PFSK-1 (cell line): ENCODE data around the gene DNAAF1.

Source experiments
- FOXP2 ChIP-seq: optimal IDR thresholded peaks from 2 replicates; pipeline ENCODE3; 2011; ENCODE audit warnings: borderline replicate concordance, control low read depth, inconsistent platforms; ENCODE audit not compliant: insufficient read depth; ENCODE audit errors: extremely low read length, extremely low read depth
- POLR2AphosphoS5 ChIP-seq: IDR thresholded peaks from 2 replicates; pipeline ENCODE4 v1.6.1; 2012; ENCODE audit warnings: low read depth, mild to moderate bottlenecking, control low read depth, low read length, moderate library complexity
- SIN3A ChIP-seq: IDR thresholded peaks from 2 replicates; pipeline ENCODE4 v1.6.1; 2012; ENCODE audit warnings: mild to moderate bottlenecking, low read length, moderate library complexity, borderline replicate concordance; ENCODE audit not compliant: insufficient read depth
- TAF1 ChIP-seq: IDR thresholded peaks from 2 replicates; pipeline ENCODE4 v1.6.1; 2012; ENCODE audit warnings: low read length, control low read depth, borderline replicate concordance; ENCODE audit not compliant: insufficient read depth
- TF ChIP-seq, protein P1 (sequence below), 2 experiments: IDR thresholded peaks; 2 replicates each; pipeline versions ENCODE4 v1.6.1 to v1.8.0; 2011 to 2012; ENCODE audit warnings: low read depth in 2 of 2, low read length in 2 of 2, control low read depth in 1 of 2, inconsistent platforms in 1 of 2, mild to moderate bottlenecking in 1 of 2, moderate library complexity in 1 of 2; ENCODE audit not compliant: insufficient read depth in 1 of 2

Gene DNAAF1

GRCh38 chr16:84161801-84162200 lies 16.7 kb downstream of the DNAAF1 start:
- TF ChIP-seq, protein P1, sequence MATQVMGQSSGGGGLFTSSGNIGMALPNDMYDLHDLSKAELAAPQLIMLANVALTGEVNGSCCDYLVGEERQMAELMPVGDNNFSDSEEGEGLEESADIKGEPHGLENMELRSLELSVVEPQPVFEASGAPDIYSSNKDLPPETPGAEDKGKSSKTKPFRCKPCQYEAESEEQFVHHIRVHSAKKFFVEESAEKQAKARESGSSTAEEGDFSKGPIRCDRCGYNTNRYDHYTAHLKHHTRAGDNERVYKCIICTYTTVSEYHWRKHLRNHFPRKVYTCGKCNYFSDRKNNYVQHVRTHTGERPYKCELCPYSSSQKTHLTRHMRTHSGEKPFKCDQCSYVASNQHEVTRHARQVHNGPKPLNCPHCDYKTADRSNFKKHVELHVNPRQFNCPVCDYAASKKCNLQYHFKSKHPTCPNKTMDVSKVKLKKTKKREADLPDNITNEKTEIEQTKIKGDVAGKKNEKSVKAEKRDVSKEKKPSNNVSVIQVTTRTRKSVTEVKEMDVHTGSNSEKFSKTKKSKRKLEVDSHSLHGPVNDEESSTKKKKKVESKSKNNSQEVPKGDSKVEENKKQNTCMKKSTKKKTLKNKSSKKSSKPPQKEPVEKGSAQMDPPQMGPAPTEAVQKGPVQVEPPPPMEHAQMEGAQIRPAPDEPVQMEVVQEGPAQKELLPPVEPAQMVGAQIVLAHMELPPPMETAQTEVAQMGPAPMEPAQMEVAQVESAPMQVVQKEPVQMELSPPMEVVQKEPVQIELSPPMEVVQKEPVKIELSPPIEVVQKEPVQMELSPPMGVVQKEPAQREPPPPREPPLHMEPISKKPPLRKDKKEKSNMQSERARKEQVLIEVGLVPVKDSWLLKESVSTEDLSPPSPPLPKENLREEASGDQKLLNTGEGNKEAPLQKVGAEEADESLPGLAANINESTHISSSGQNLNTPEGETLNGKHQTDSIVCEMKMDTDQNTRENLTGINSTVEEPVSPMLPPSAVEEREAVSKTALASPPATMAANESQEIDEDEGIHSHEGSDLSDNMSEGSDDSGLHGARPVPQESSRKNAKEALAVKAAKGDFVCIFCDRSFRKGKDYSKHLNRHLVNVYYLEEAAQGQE (IDR thresholded peaks at IDR 0.05; ENCODE audit: insufficient read depth in 1 of 2, low read depth in 2 of 2, low read length in 2 of 2): no peak
- TF ChIP-seq FOXP2 (no peak), SIN3A (no peak), TAF1 (no peak), POLR2AphosphoS5 (no peak)

GRCh38 chr16:84165746-84166145 lies 20.6 kb downstream of the DNAAF1 start:
- TF ChIP-seq POLR2AphosphoS5 (no peak), FOXP2 (no peak), TAF1 (no peak), SIN3A (no peak)
- TF ChIP-seq, protein P1 (IDR thresholded peaks at IDR 0.05; ENCODE audit: insufficient read depth in 1 of 2, low read depth in 2 of 2, low read length in 2 of 2): no peak

GRCh38 chr16:84166796-84167695 lies 21.9 kb downstream of the DNAAF1 start:
- TF ChIP-seq TAF1 (no peak), SIN3A (no peak), POLR2AphosphoS5 (no peak), FOXP2 (no peak)
- TF ChIP-seq, protein P1 (IDR thresholded peaks at IDR 0.05; ENCODE audit: insufficient read depth in 1 of 2, low read depth in 2 of 2, low read length in 2 of 2): no peak

GRCh38 chr16:84169765-84170310 lies 24.7 kb downstream of the DNAAF1 start:
- TF ChIP-seq TAF1 (no peak), POLR2AphosphoS5 (no peak), SIN3A (no peak), FOXP2 (no peak)
- TF ChIP-seq, protein P1 (IDR thresholded peaks at IDR 0.05; ENCODE audit: insufficient read depth in 1 of 2, low read depth in 2 of 2, low read length in 2 of 2): no peak
